ENCODE results near the gene RADIL. TPM values are rescaled to one million over a fixed set of nuclear protein-coding genes. Genes with fewer than 3 reads are reported as not detected.
"Not testable (repeated sequence)": the region's sequence is repeated elsewhere in the genome, so short reads cannot be mapped to it uniquely, and the experiment has no call there.

The RADIL gene
- polyA plus RNA-seq, 6 donors from 2014 or later: 0.04 TPM; not detected in 5

DNA sequence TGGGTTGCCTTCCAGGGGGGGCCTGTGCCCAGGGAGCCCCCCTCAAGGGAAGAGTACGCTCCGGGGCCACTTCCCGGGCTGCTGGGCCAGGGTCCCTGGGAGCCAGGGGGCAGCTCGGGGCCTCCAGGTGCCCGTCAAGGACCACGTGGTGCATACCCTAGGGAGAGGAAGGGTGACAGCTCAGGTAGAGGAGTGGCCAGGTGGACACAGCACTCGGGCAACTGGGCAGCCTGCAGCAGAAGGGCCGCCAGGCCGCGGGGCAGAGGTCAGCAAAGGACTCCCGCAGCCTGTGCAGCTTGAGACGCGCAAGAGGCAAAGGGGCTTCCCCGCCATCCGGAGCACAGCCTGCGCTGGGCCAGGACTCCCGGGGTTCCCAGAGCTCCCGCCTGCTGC, 81.7 kb downstream of the RADIL start:
- no peak overlapping the region for H3K27ac Mint-ChIP-seq
- H3K9me3 Mint-ChIP-seq: no peaks in the 10 kb centered on the region
- peaks cover under 1 to 4% (median 4%) of the 10 kb centered on the region in 3 donors for H3K4me1 Mint-ChIP-seq
- peaks cover 0 to under 1% (median 0%) of the 10 kb centered on the region in 3 donors for H3K27me3 Mint-ChIP-seq
- H3K4me3 Mint-ChIP-seq: no peak overlapping the region
- ATAC-seq (ENCODE audit: low read depth in 2 of 2): no peak
- no peak for DNase-seq
- H3K36me3 Mint-ChIP-seq: no peaks in the 10 kb centered on the region

DNA sequence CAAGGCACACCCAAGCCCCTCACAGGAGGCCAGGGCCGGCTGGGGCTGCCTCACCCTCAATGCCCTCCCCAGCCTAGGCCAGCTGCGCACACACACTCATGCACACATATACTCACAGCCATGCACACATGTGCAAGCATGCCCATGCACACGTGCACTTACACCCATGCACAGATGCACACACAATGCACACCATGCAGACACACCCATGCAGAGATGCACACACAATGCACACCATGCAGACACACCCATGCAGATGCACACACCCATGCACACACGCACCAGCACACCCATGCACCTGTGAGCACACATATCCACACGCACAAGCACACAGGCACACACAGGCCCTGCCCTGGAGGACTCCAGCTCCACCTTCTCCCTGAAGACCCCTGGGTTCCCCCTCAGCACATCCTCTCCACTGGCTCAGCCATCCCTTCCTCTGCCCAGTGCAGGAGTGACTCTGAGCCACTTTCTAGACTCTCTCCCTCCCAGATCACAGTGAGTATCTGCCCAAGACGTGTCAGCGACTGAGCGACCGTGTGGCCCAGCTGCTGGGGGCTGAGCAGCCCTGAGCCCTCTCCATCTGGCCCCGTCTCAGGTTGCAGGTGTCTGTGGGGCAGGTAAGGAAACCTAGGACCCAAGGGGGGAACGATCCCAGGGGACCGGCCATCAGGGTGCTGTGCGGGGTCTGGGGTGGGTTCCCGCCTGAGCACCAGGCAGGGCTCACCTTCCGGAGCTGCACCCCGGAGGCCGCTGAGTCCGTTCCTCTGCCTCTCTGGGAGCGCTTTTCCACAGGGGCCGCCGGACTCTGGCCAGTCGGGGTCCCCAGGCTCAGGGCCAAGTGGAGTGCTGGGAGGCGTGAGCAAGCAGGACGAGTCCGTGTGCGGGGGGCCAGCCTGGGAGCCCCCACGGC, 82.3 kb downstream of the RADIL start:
- Mint-ChIP-seq H3K27me3 (no peaks in the 10 kb centered on the region), H3K4me1 (peaks cover 0 to 4% (median 4%) of the 10 kb centered on the region in 3 donors), H3K9me3 (no peaks in the 10 kb centered on the region), H3K36me3 (no peaks in the 10 kb centered on the region), H3K27ac (peak overlapping the region in 1 of 6 donors; percentile 70), H3K4me3 (no peak overlapping the region)
- DNase-seq: no peak
- no peak for ATAC-seq (ENCODE audit: low read depth in 2 of 2)

DNA sequence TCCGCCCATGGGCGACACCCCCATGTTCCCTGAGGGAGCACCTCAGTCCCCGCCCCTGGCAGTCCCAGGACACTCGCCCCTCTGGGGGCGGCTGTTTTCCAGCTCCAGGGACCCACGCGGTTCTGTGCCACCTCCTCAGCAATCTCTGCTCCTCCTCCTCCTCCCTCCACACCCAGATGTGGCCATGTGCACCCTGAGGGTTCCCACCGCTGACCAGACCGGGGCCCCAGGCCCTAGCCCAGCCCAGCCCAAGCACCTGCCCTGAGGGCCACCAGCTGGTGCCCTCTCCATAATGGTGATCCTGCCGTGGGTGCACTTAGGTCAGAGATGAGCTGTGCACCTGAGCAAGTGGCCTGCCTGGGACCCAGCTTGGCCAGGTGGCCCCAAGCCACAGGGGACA, 83.0 kb downstream of the RADIL start:
- no peak for ATAC-seq (ENCODE audit: low read depth in 2 of 2)
- Mint-ChIP-seq H3K9me3 (no peaks in the 10 kb centered on the region), H3K27ac (peak overlapping the region in 1 of 6 donors; percentile 5), H3K4me3 (no peak overlapping the region), H3K4me1 (peaks cover 0 to 4% (median 4%) of the 10 kb centered on the region in 3 donors), H3K36me3 (no peaks in the 10 kb centered on the region), H3K27me3 (no peaks in the 10 kb centered on the region)
- no peak for DNase-seq

DNA sequence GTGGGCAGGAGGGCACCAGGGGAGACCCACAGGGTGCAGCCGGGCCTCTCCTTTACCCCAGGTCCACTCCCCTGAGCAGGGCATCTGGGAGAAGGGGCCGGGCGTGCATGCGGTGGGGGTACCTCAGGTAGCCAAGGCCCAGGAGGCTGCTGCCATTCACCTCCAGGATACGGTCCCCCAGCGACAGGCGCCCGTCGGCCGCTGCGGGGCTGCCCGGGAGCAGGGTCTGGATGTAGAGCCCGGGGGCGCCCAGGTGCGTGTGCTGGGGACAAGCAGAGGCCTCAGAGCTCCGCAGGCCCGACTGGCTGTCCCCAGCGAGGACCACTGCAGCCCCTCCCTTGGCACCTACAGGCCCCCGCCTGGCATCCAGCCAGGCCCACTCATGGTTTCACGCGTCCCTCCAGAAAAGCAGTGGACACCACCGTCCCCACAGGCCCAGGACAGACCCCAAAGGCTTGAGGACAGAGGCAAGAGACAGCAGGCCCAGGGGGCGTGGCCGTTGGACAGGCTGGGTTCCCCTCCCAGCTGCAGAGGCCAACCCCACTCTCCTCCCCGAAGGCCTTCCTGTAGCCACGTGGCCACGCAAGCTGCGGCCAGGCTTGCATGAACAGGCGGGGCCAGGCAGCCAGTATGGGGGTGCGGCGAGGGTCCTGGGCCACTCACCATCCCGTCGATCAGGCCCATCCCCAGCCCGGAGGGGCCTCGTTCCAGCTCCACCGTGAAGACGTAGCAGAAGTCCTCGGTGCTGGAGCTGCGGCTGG, 83.8 kb downstream of the RADIL start:
- H3K27ac Mint-ChIP-seq: no peak overlapping the region
- no peaks in the 10 kb centered on the region for H3K27me3 Mint-ChIP-seq
- peaks cover 0 to 4% (median 4%) of the 10 kb centered on the region in 3 donors for H3K4me1 Mint-ChIP-seq
- no peaks in the 10 kb centered on the region for H3K9me3 Mint-ChIP-seq
- H3K36me3 Mint-ChIP-seq: no peaks in the 10 kb centered on the region
- DNase-seq (no peak), ATAC-seq (ENCODE audit: low read depth in 2 of 2) (no peak)
- no peak overlapping the region for H3K4me3 Mint-ChIP-seq

DNA sequence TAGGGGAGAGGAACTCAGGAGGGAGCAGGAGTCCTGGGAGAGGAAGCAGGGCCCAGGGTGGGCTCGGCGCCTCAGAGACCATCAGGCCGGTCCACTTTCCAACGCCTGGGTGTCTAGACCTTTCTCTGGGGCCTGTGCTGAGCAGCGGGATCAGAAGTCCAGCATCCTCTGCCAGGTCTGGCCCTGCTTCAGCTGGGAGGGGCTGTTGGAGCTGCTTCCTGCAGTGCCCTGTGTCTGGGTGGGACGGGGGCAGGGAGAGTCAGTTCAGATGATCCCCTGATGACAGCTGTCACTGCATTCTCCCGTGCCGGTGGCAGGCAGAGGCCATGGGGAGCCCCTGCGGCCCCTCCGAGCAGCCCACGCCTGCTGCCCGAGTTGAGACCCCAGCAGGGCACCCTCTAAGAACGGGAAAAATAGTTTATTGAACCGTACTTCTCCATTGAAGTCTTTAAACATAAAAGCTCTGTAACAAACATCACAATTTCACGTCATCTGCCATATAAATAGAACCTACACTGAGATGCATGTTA, 84.7 kb downstream of the RADIL start:
- Mint-ChIP-seq H3K9me3 (no peaks in the 10 kb centered on the region), H3K36me3 (no peaks in the 10 kb centered on the region), H3K4me3 (no peak overlapping the region), H3K27ac (no peak overlapping the region), H3K27me3 (no peaks in the 10 kb centered on the region), H3K4me1 (peaks cover 4 to 5% (median 4%) of the 10 kb centered on the region in 3 donors)
- DNase-seq (no peak), ATAC-seq (ENCODE audit: low read depth in 2 of 2) (no peak)

DNA sequence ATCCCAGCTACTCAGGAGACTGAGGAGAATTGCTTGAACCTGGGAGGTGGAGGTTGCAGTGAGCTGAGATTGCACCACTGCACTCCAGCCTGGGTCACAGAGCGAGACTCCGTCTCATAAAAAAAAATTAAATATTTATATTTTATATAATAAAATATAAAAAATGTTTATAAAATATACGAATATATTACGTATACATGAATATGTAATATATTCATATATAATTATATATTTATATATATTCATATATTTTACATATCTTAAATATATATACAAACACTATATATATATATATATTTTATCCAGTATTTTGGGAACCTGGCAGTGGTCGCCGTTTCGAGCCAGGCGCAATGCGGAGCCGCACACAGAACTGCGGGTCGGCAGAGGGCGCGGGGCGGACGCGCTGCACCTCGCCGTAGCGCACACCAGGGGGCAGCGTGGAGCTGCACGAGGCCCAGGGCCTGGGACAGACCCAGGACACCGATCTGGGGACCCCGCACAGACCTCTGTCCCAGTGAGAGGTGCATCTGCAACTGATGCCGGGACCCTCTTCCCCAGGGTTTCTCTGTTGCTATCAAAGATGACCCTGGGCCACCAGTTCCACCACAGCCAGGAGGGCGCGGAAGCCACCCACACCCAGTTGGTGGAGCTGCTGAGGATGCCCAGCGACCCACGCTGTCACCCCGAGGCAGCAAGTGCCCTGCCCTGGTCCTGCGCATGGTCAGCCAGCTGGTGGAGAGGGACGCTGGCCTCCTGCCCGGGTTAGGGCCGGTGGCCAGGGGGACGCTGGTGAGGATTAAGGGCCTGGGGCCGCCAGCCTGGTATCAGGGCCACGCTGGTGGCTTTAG, 85.4 kb downstream of the RADIL start:
- Mint-ChIP-seq H3K36me3 (no peaks in the 10 kb centered on the region), H3K27ac (no peak overlapping the region), H3K27me3 (no peaks in the 10 kb centered on the region), H3K4me3 (no peak overlapping the region), H3K9me3 (no peaks in the 10 kb centered on the region), H3K4me1 (peaks cover 4 to 5% (median 4%) of the 10 kb centered on the region in 3 donors)
- DNase-seq (peak; percentile 53), ATAC-seq (ENCODE audit: low read depth in 2 of 2) (peak; percentile 83 to 94)

DNA sequence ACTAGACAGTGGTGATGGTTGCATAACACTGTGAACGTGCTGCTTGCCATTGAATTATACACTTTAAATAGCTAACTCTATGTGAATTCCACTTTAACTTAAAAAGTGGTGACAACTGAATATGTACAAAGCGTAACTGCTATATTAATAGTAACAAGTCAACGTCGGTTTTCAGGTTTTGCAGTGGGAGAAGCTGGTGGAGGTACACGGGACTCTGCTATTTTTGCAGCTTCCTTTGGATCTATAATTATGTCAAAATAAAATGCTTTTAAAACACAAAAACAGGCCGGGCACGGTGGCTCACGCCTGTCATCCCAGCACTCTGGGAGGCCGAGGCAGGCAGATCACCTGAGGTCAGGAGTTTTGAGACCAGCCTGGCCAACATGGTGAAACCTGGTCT, 87.1 kb downstream of the RADIL start:
- H3K9me3 Mint-ChIP-seq: no peaks in the 10 kb centered on the region
- H3K36me3 Mint-ChIP-seq: no peaks in the 10 kb centered on the region
- H3K27ac Mint-ChIP-seq: no peak overlapping the region
- no peak for ATAC-seq (ENCODE audit: low read depth in 2 of 2)
- peaks cover 4 to 8% (median 8%) of the 10 kb centered on the region in 3 donors for H3K4me1 Mint-ChIP-seq
- no peak for DNase-seq
- no peaks in the 10 kb centered on the region for H3K27me3 Mint-ChIP-seq
- H3K4me3 Mint-ChIP-seq: no peak overlapping the region

DNA sequence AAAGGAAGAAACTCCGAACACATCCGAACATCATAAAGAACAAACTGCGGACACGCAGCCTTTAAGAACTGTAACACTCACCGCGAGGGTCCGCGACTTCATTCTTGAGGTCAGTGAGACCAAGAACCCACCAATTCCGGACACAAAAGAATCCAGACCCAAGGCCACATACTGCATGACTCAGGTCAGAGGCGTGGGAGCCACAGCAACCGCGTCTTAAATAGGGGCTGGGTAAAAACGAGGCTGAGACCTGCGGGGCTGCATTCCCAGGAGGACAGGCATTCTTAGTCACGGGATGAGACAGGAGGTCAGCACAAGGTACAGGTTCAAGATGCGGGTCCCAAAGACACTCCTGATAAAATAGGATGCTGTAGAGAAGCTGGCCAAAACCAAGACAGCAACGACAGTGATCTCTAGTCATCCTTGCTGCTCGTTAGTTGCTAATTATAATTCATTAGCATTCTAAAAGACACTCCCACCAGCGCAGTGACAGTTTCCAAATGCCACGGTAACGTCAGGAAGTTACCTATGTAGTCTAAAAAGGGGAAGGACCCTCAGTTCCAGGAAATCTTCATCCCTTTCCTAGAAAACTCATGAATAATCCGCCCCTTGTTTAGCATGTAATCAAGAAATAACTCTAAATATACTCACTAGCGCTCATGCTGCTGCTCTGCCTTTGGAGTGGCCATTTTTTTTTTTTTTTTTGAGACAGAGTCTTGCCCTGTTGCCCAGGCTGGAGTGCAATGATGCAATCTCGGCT, 88.7 kb downstream of the RADIL start:
- no peaks in the 10 kb centered on the region for H3K27me3 Mint-ChIP-seq
- peak overlapping the region in 2 of 8 donors; percentile 5 to 27 for H3K4me3 Mint-ChIP-seq
- ATAC-seq (ENCODE audit: low read depth in 2 of 2): no peak
- peaks cover 5 to 11% (median 7%) of the 10 kb centered on the region in 3 donors for H3K4me1 Mint-ChIP-seq
- H3K36me3 Mint-ChIP-seq: no peaks in the 10 kb centered on the region
- no peak overlapping the region for H3K27ac Mint-ChIP-seq
- DNase-seq: no peak
- no peaks in the 10 kb centered on the region for H3K9me3 Mint-ChIP-seq

DNA sequence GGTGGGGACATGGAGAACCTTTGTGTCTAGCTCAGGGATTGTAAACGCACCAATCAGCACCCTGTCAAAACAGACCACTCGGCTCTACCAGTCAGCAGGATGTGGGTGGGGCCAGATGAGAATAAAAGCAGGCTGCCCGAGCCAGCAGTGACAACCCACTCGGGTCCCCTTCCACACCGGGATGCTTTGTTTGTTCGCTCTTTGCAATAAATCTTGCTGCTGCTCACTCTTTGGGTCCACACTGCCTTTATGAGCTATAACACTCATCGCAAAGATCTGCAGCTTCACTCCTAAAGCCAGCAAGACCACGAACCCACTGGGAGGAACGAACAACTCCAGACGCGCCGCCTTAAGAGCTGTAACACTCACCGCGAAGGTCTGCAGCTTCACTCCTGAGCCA, 89.3 kb downstream of the RADIL start:
- H3K27me3 Mint-ChIP-seq; ATAC-seq (ENCODE audit: low read depth in 2 of 2): not testable (repeated sequence)
- H3K4me3 Mint-ChIP-seq: peak overlapping the region in 5 of 8 donors; percentile 1 to 41 (median 20)

DNA sequence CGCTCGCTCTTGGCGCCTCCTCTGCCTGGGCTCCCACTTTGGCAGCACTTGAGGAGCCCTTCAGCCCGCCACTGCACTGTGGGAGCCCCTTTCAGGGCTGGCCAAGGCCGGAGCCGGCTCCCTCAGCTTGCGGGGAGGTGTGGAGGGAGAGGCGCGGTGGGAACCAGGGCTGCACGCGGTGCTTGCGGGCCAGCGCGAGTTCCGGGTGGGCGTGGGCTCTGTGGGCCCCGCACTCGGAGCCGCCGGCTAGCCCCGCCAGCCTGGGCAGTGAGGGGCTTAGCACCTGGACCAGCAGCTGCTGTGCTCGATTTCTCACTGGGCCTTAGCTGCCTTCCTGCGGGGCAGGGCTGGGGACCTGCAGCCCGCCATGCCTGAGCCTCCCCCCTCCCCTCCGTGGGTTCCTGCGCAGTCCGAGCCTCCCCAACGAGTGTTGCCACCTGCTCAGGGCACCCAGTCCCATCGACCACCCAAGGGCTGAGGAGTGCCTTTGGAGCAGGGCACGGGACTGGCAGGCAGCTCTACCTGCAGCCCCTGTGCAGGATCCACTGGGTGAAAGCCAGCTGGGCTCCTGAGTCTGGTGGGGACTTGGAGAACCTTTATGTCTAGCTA, 90.0 kb downstream of the RADIL start:
- Mint-ChIP-seq H3K4me1 (peaks cover 4 to 11% (median 5%) of the 10 kb centered on the region in 3 donors), H3K4me3 (peak overlapping the region in 4 of 8 donors; percentile 20 to 59 (median 33))
- not testable (repeated sequence) for DNase-seq; H3K27me3 Mint-ChIP-seq; H3K36me3 Mint-ChIP-seq; ATAC-seq (ENCODE audit: low read depth in 2 of 2); H3K9me3 Mint-ChIP-seq; H3K27ac Mint-ChIP-seq

More for the DNA sequence above, 89.3 kb downstream of the RADIL start:
- H3K4me1 Mint-ChIP-seq: peaks cover 5 to 11% (median 7%) of the 10 kb centered on the region in 3 donors
- not testable (repeated sequence) for H3K9me3 Mint-ChIP-seq, DNase-seq, H3K36me3 Mint-ChIP-seq, H3K27ac Mint-ChIP-seq

DNA sequence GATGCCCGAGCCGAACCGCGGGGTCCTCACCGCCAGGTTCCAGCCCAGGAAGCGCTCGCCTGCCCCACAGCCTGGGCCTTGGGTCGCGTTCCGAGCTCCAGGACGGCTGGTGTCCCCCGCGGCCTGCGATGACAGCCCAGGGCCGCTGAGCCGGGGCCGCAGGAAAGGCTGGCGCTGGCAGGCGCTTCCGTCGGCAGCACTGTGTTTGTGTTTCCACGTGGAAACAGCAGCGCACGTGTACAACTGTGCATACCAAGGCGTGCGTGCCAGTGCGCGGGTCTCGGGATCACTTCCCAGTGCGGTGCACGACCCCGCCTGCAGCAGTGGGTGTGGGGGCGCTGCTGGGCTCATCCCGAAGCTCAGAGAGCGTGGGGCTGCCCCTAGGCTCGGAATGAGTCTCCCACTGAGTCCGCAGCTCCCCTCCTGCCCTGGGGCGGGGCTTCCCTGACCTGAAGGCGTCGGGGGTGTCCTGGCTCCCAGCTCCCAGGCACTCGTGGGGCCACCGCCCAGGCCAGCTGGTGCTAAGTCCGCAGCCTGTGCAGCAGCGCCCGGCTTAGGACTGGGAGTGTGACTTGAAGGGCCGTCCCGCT, 90.9 kb downstream of the RADIL start:
- Mint-ChIP-seq H3K27me3 (no peaks in the 10 kb centered on the region), H3K4me3 (peak overlapping the region in 7 of 8 donors; percentile 22 to 75 (median 53)), H3K27ac (no peak overlapping the region), H3K4me1 (peaks cover 6 to 11% (median 9%) of the 10 kb centered on the region in 3 donors), H3K9me3 (no peaks in the 10 kb centered on the region), H3K36me3 (no peaks in the 10 kb centered on the region)
- ATAC-seq (ENCODE audit: low read depth in 2 of 2): peak in 1 of 2 donors; percentile 47
- DNase-seq: no peak
